Activated T-cell treated with anti-CD3 and anti-CD28 coated beads, Interleukin-2, amount 50 U/mL, for 72 hours (primary cell): ENCODE measurements around the gene CST1. TPM values are rescaled to one million over a fixed set of nuclear protein-coding genes. Genes with fewer than 3 reads are reported as not detected.
"Not testable (repeated sequence)": the region's sequence is repeated elsewhere in the genome, so short reads cannot be mapped to it uniquely, and the experiment has no call there.

Experiments used
- ATAC-seq, 2 donors: fragments of 150-1000 bp; cut with Tn5 transposase; replicated peaks in 1 of 2; 2 replicates each; pipeline ENCODE4 v1.10.0; 2021; ENCODE audit warnings: moderate library complexity in 2 of 2, mild to moderate bottlenecking in 1 of 2
- DNase-seq, 2 donors: peaks; one replicate each; pipeline ENCODE4 v3.0.0; 2021 to 2022; ENCODE audit warnings: mixed read lengths in 1 of 2
- H3K27ac Mint-ChIP-seq: one replicate; pipeline ENCODE4 v1.8.0; 2022; ENCODE audit warnings: mild to moderate bottlenecking, moderate library complexity, mixed read lengths
- H3K27me3 Mint-ChIP-seq: one replicate; pipeline ENCODE4 v1.8.0; 2022; ENCODE audit warnings: low read depth, mixed read lengths
- H3K36me3 Mint-ChIP-seq, 2 donors: one replicate each; pipeline ENCODE4 v1.8.0; 2022; ENCODE audit warnings: mixed read lengths in 2 of 2, mild to moderate bottlenecking in 1 of 2; ENCODE audit not compliant: insufficient read depth in 2 of 2
- H3K4me1 Mint-ChIP-seq: one replicate; pipeline ENCODE4 v1.8.0; 2022; ENCODE audit warnings: low read depth, mixed read lengths
- H3K4me3 Mint-ChIP-seq, 2 donors: one replicate each; pipeline ENCODE4 v1.8.0; 2022; ENCODE audit warnings: mild to moderate bottlenecking in 2 of 2, mixed read lengths in 2 of 2, moderate library complexity in 2 of 2
- H3K9me3 Mint-ChIP-seq, 2 donors: one replicate each; pipeline ENCODE4 v1.8.0; 2022; ENCODE audit warnings: mixed read lengths in 2 of 2
- total RNA-seq, 2 donors: library from RNA; stranded (reverse); gene quantifications; one replicate each; pipeline ENCODE4 v1.2.3, GENCODE V29; 2022

Gene CST1
- total RNA-seq, 2 donors from 2014 or later = not detected

GRCh38 chr20:23772074-23772473 is 21.3 kb upstream of the CST1 start:
- Mint-ChIP-seq H3K27me3 (no peaks in the 10 kb centered on the region), H3K4me1 (no peaks in the 10 kb centered on the region), H3K9me3 (no peaks in the 10 kb centered on the region), H3K36me3 (no peaks in the 10 kb centered on the region), H3K4me3 (no peak overlapping the region), H3K27ac (no peak overlapping the region)
- ATAC-seq = no peak
- no peak for DNase-seq

GRCh38 chr20:23770384-23770783 is 19.6 kb upstream of the CST1 start:
- Mint-ChIP-seq H3K27me3 (peaks cover 12% of the 10 kb centered on the region), H3K4me1 (no peaks in the 10 kb centered on the region), H3K36me3 (no peaks in the 10 kb centered on the region), H3K4me3 (no peak overlapping the region), H3K9me3 (no peaks in the 10 kb centered on the region), H3K27ac (no peak overlapping the region)
- DNase-seq (no peak), ATAC-seq (no peak)

- DNase-seq, H3K27ac Mint-ChIP-seq, H3K4me1 Mint-ChIP-seq, H3K36me3 Mint-ChIP-seq, H3K9me3 Mint-ChIP-seq, ATAC-seq, H3K4me3 Mint-ChIP-seq: not testable (repeated sequence)
- peaks cover 12% of the 10 kb centered on the region for H3K27me3 Mint-ChIP-seq
Measured at GRCh38 chr20:23768520-23768919, 17.8 kb upstream of the CST1 start.

DNA sequence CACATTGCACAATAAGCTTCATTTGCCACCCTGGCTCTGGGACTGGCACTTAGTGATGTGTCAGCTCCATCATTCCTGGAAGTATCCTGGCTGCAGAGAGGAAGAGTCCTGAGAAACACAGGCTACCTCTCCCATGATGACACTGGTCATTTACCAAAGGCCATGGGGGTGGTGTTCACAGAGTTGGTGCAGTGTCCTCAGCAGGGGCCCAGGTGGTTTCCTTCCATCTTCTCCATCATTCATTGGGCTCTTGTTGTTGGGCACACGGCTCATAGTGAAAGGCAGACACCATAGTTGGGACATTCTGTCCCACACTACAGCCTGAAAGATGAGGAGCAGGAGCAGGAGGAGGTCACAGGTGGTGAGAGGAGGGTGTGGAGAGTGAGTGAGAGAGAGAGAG is 15.8 kb upstream of the CST1 start:
- Mint-ChIP-seq H3K36me3 (no peaks in the 10 kb centered on the region), H3K9me3 (no peaks in the 10 kb centered on the region), H3K4me3 (no peak overlapping the region), H3K4me1 (no peaks in the 10 kb centered on the region), H3K27ac (no peak overlapping the region), H3K27me3 (peaks cover 12% of the 10 kb centered on the region)
- ATAC-seq = no peak
- DNase-seq = no peak

GRCh38 chr20:23765578-23765977 is 14.8 kb upstream of the CST1 start:
- DNase-seq (no peak), ATAC-seq (no peak)
- Mint-ChIP-seq H3K27me3 (peaks cover 12% of the 10 kb centered on the region), H3K4me1 (no peaks in the 10 kb centered on the region), H3K36me3 (no peaks in the 10 kb centered on the region), H3K4me3 (no peak overlapping the region), H3K27ac (no peak overlapping the region), H3K9me3 (no peaks in the 10 kb centered on the region)

DNA sequence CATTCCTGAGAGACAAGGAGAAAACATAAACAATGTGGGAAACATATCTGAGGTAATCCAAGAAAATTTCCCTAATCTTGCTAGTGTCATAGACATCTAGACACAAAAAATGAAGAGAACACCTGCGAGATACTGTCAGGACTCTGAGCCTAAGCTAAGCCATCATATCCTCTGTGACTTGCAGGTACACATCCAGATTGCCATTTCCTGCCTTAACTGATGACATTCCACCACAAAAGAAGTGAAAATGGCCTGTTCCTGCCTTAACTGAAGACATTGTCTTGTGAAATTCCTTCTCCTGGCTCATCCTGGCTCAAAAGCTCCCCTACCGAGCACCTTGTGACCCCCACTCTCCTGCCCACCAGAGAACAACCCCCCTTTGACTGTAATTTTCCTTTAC is 13.9 kb upstream of the CST1 start:
- H3K27me3 Mint-ChIP-seq = peaks cover 12% of the 10 kb centered on the region
- H3K9me3 Mint-ChIP-seq = not testable (repeated sequence)

DNA sequence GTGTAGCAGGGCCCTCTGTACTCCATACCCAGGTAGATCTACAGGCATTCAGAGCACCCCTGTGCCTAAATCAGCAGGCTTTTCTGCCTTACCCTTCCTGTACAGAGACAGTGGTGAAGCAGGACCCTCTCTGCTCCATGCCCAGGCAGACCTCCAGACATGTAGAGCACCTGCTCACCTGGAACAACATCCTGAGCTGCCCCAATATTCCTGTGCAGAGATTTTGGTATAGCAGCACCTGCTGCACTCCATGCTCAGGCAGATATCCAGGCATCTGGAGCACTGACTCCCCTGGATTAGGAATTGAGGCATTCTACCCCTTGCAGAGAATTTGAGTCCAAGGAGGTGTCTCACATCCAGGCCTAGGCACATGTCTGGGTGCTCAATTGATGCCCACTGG is 12.6 kb upstream of the CST1 start:
- H3K9me3 Mint-ChIP-seq = no peaks in the 10 kb centered on the region

More for the DNA sequence above, 13.9 kb upstream of the CST1 start:
- ATAC-seq, H3K4me3 Mint-ChIP-seq, DNase-seq, H3K27ac Mint-ChIP-seq, H3K36me3 Mint-ChIP-seq, H3K4me1 Mint-ChIP-seq: not testable (repeated sequence)

DNA sequence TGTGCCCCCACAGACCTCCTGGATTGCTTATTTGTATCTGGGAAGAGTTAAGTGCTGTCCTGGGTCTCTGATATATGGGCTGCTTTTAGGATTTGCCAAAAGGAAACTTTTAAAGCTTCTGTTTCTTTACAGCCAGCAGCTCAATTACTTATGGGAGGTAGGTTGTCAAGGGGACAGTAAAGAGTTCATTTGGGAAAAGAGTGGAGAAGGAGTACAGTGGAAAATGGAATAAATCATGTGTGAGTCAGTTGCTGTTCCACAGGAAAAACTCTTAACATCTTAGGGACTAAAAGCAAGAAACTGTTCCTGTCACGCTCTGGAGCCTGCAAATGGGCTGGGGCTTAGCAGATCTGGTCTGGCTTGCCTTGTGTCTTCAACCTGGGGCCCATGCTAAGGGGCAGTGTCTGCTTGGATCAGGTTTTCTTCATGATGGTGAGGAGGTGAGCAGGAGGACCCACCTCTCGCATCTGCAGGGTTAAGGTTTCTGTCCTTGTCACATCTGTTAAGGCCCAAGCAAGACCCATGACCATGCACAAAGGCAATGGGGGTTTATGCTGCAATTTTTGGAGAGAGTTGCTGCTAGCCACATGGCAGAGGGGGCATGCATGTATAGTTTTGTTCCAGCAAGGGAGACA is 8.7 kb upstream of the CST1 start:
- no peaks in the 10 kb centered on the region for H3K4me1 Mint-ChIP-seq
- no peak overlapping the region for H3K27ac Mint-ChIP-seq
- no peaks in the 10 kb centered on the region for H3K9me3 Mint-ChIP-seq
- H3K36me3 Mint-ChIP-seq = no peaks in the 10 kb centered on the region
- peaks cover 8% of the 10 kb centered on the region for H3K27me3 Mint-ChIP-seq
- DNase-seq (no peak), ATAC-seq (no peak)
- no peak overlapping the region for H3K4me3 Mint-ChIP-seq

More for the DNA sequence above, 12.6 kb upstream of the CST1 start:
- no peaks in the 10 kb centered on the region for H3K4me1 Mint-ChIP-seq
- no peak for DNase-seq
- H3K4me3 Mint-ChIP-seq = no peak overlapping the region
- H3K27me3 Mint-ChIP-seq = peaks cover 12% of the 10 kb centered on the region
- ATAC-seq = no peak
- no peak overlapping the region for H3K27ac Mint-ChIP-seq
- H3K36me3 Mint-ChIP-seq = no peaks in the 10 kb centered on the region

- not testable (repeated sequence) for H3K4me1 Mint-ChIP-seq, H3K9me3 Mint-ChIP-seq, ATAC-seq, H3K36me3 Mint-ChIP-seq, DNase-seq, H3K27me3 Mint-ChIP-seq, H3K4me3 Mint-ChIP-seq, H3K27ac Mint-ChIP-seq
Measured at GRCh38 chr20:23756792-23757191, 6.1 kb upstream of the CST1 start.

DNA sequence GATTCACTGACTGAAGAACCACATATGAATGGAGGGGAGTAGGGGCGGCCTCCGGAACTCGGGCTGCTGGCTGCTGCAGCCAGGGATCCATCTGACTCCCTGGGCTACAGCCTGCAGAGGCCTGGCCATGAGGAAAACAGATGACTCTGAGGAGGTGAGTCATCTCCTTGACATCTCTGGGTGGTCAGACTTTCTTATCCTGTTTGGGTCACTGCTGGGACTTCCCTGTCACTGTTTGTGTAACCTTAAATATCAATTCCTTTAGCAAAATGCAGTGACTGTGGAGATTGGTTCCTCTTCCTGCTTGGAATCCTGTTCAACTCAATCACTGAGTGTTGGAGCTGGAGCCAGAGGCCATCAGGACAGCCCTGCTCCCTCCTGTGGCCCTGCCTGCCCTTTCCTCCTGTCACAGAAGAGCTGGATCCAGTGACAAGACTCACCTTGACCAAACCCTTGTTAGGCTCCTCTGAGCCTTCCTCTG is 4.4 kb upstream of the CST1 start:
- H3K27me3 Mint-ChIP-seq, H3K9me3 Mint-ChIP-seq, DNase-seq, H3K4me3 Mint-ChIP-seq, H3K27ac Mint-ChIP-seq, H3K4me1 Mint-ChIP-seq, ATAC-seq, H3K36me3 Mint-ChIP-seq: not testable (repeated sequence)

DNA sequence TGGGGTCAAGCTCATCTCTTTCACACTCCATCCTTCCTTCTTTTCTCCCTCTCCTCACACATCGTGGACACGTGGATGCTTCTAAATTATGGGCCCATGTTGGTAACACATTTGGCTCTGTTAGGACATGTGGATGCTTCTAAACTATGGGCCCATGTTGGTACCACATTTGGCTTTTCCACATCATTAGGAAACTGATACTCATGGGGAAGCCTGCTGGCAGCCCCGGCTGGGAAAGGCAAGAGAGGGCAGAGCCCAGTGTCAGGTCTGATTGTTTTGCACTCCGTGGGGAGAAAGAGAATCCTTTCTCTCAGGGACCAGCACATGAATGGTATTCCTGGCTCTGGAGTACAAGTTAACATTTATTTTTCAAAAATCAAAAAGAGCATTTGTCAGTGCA is 4.0 kb upstream of the CST1 start:
- H3K36me3 Mint-ChIP-seq = no peaks in the 10 kb centered on the region
- ATAC-seq (no peak), DNase-seq (no peak)
- H3K27ac Mint-ChIP-seq = no peak overlapping the region
- H3K27me3 Mint-ChIP-seq = peaks cover 8% of the 10 kb centered on the region
- H3K4me1 Mint-ChIP-seq = no peaks in the 10 kb centered on the region
- no peaks in the 10 kb centered on the region for H3K9me3 Mint-ChIP-seq
- no peak overlapping the region for H3K4me3 Mint-ChIP-seq

DNA sequence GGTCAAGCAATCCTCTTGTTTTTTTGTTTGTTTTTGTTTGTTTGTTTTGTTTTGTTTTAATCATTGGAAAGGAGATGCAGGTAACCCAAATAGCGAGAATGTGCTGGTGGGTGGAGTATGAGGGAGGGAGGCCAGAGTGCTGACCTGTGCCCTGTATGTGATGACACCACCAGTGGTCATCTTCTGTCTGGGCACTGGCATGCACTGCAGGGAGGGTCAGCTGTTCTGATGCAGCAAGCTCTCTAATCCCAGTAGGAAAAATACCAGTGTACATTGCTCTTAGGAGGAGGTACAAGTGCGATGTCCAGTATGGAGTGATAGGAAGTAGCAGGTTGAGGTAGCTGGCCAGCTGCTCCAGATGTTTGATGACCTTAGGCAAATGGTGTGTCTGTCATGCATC is 2.9 kb upstream of the CST1 start:
- Mint-ChIP-seq H3K27ac (no peak overlapping the region), H3K9me3 (no peaks in the 10 kb centered on the region), H3K4me3 (no peak overlapping the region), H3K36me3 (no peaks in the 10 kb centered on the region), H3K4me1 (no peaks in the 10 kb centered on the region), H3K27me3 (peaks cover 8% of the 10 kb centered on the region)
- ATAC-seq (no peak), DNase-seq (no peak)

GRCh38 chr20:23753194-23753548 is 2.4 kb upstream of the CST1 start:
- ATAC-seq (no peak), DNase-seq (no peak)
- Mint-ChIP-seq H3K27me3 (peaks cover 8% of the 10 kb centered on the region), H3K9me3 (no peaks in the 10 kb centered on the region), H3K36me3 (no peaks in the 10 kb centered on the region), H3K4me3 (no peak overlapping the region), H3K4me1 (no peaks in the 10 kb centered on the region), H3K27ac (no peak overlapping the region)

- no peak for ATAC-seq
- Mint-ChIP-seq H3K4me1 (no peaks in the 10 kb centered on the region), H3K4me3 (no peak overlapping the region), H3K27ac (no peak overlapping the region), H3K9me3 (no peaks in the 10 kb centered on the region), H3K27me3 (peaks cover 8% of the 10 kb centered on the region), H3K36me3 (no peaks in the 10 kb centered on the region)
- no peak for DNase-seq
Measured at GRCh38 chr20:23752481-23753193, 1.9 kb upstream of the CST1 start.
